Endothelial cell of umbilical vein (primary cell): ENCODE data around the gene RINL.

Experiments
- CTCF ChIP-seq, 2 donors: IDR thresholded peaks; 1 replicate in 1 of 2; 2 replicates in 1 of 2; pipeline ENCODE4 v1.5.1; 2011; ENCODE audit warnings: low read length in 2 of 2, mild to moderate bottlenecking in 2 of 2, moderate library complexity in 2 of 2, control low read depth in 1 of 2, inconsistent platforms in 1 of 2, low read depth in 1 of 2; ENCODE audit not compliant: insufficient read depth in 1 of 2; ENCODE audit errors: extremely low read depth in 1 of 2
- POLR2A ChIP-seq: IDR thresholded peaks from 2 replicates; pipeline ENCODE4 v1.6.1; 2012; ENCODE audit warnings: low read depth, mild to moderate bottlenecking, control low read depth, low read length

GRCh38 chr19:38849860-38850435 is 28.1 kb downstream of the RINL start, which contains the start of gene HNRNPL:
- TF ChIP-seq CTCF (IDR thresholded peaks at IDR 0.05; ENCODE audit: extremely low read depth in 1 of 2, insufficient read depth in 1 of 2, low read depth in 1 of 2, low read length in 2 of 2) (peak; percentile 28 to 70), POLR2A (peak; percentile 78)
